ENCODE measurements around the gene EAPP.
"Not testable (repeated sequence)": the region's sequence is repeated elsewhere in the genome, so short reads cannot be mapped to it uniquely, and the experiment has no call there.

The EAPP gene

GRCh38 chr14:34482463-34482862 is 57.0 kb downstream of the EAPP start:
- H2BK120ac ChIP-seq (ENCODE audit: low read depth, low read length) = no peak overlapping the region
- no peak overlapping the region for H3K4me2 ChIP-seq (ENCODE audit: insufficient read depth, low read length, poor library complexity, severe bottlenecking)
- H3K27ac ChIP-seq (replicated peaks; ENCODE audit: low read length) = no peak overlapping the region
- H2BK12ac ChIP-seq (ENCODE audit: low read length) = no peak overlapping the region
- no peak overlapping the region for H4K8ac ChIP-seq (ENCODE audit: low read depth, low read length)
- H3K14ac ChIP-seq (ENCODE audit: low read length) = no peak overlapping the region
- no peak overlapping the region for H2AFZ ChIP-seq (ENCODE audit: low read length)
- no peaks in the 10 kb centered on the region for H3K79me1 ChIP-seq (ENCODE audit: low read depth, low read length)
- H3K9me3 ChIP-seq (replicated peaks in 1 of 2; ENCODE audit: control insufficient read depth in 2 of 2, insufficient read depth in 1 of 2, low read depth in 1 of 2, low read length in 2 of 2) = no peaks in the 10 kb centered on the region
- no peak overlapping the region for H3K9ac ChIP-seq (ENCODE audit: low read depth, low read length, poor library complexity)
- H3K4me3 ChIP-seq (ENCODE audit: low read length in 2 of 2) = no peak overlapping the region
- no peak for DNase-seq (ENCODE audit: low spot score)
- no peak overlapping the region for H3K4ac ChIP-seq (ENCODE audit: low read length)
- H3K23ac ChIP-seq (ENCODE audit: low read depth, low read length, poor library complexity) = no peak overlapping the region
- no peaks in the 10 kb centered on the region for H3K27me3 ChIP-seq (ENCODE audit: control insufficient read depth in 3 of 3, insufficient read depth in 3 of 3, low read depth in 1 of 3, low read length in 3 of 3)
- H4K91ac ChIP-seq (ENCODE audit: low read depth, low read length, poor library complexity) = no peak overlapping the region
- H2BK15ac ChIP-seq (ENCODE audit: low read length) = no peak overlapping the region
- WGBS, 2 donors (ENCODE audit: extremely low coverage in 2 of 2, insufficient read length in 2 of 2, insufficient replicate concordance in 1 of 2) = no CpG with 5 or more reads among the region's 2 CpGs
- H3K4me1 ChIP-seq (ENCODE audit: control insufficient read depth in 2 of 2, insufficient read depth in 1 of 2, low read depth in 1 of 2, low read length in 2 of 2) = no peaks in the 10 kb centered on the region
- H3K36me3 ChIP-seq (replicated peaks in 1 of 2; ENCODE audit: control insufficient read depth in 2 of 2, insufficient read depth in 2 of 2, low read length in 2 of 2) = no peaks in the 10 kb centered on the region
- H2AK5ac ChIP-seq (ENCODE audit: low read depth, low read length) = no peak overlapping the region
- no peak overlapping the region for H2BK5ac ChIP-seq (ENCODE audit: low read length)
- H3K18ac ChIP-seq (ENCODE audit: low read length) = no peak overlapping the region

GRCh38 chr14:34479694-34480093 is 59.8 kb downstream of the EAPP start:
- Histone ChIP-seq H2BK12ac (ENCODE audit: low read length) (no peak overlapping the region), H3K23ac (ENCODE audit: low read depth, low read length, poor library complexity) (no peak overlapping the region), H2BK15ac (ENCODE audit: low read length) (no peak overlapping the region), H2AK5ac (ENCODE audit: low read depth, low read length) (no peak overlapping the region), H3K4ac (ENCODE audit: low read length) (no peak overlapping the region), H3K9me3 (replicated peaks in 1 of 2; ENCODE audit: control insufficient read depth in 2 of 2, insufficient read depth in 1 of 2, low read depth in 1 of 2, low read length in 2 of 2) (no peaks in the 10 kb centered on the region), H3K4me1 (ENCODE audit: control insufficient read depth in 2 of 2, insufficient read depth in 1 of 2, low read depth in 1 of 2, low read length in 2 of 2) (no peaks in the 10 kb centered on the region), H3K79me1 (ENCODE audit: low read depth, low read length) (no peaks in the 10 kb centered on the region), H3K27me3 (ENCODE audit: control insufficient read depth in 3 of 3, insufficient read depth in 3 of 3, low read depth in 1 of 3, low read length in 3 of 3) (no peaks in the 10 kb centered on the region), H3K36me3 (replicated peaks in 1 of 2; ENCODE audit: control insufficient read depth in 2 of 2, insufficient read depth in 2 of 2, low read length in 2 of 2) (no peaks in the 10 kb centered on the region), H3K18ac (ENCODE audit: low read length) (no peak overlapping the region), H3K4me3 (ENCODE audit: low read length in 2 of 2) (no peak overlapping the region), H2AFZ (ENCODE audit: low read length) (no peak overlapping the region), H2BK5ac (ENCODE audit: low read length) (no peak overlapping the region), H4K8ac (ENCODE audit: low read depth, low read length) (no peak overlapping the region), H3K9ac (ENCODE audit: low read depth, low read length, poor library complexity) (no peak overlapping the region), H3K14ac (ENCODE audit: low read length) (no peak overlapping the region), H2BK120ac (ENCODE audit: low read depth, low read length) (no peak overlapping the region), H3K27ac (replicated peaks; ENCODE audit: low read length) (no peak overlapping the region), H4K91ac (ENCODE audit: low read depth, low read length, poor library complexity) (no peak overlapping the region), H3K4me2 (ENCODE audit: insufficient read depth, low read length, poor library complexity, severe bottlenecking) (no peak overlapping the region)
- DNase-seq (ENCODE audit: low spot score) = no peak
- no CpG with 5 or more reads among the region's 4 CpGs for WGBS, 2 donors (ENCODE audit: extremely low coverage in 2 of 2, insufficient read length in 2 of 2, insufficient replicate concordance in 1 of 2)

- WGBS, 2 donors (ENCODE audit: extremely low coverage in 2 of 2, insufficient read length in 2 of 2, insufficient replicate concordance in 1 of 2) = no CpG with 5 or more reads among the region's 1 CpG
- H3K9ac ChIP-seq (ENCODE audit: low read depth, low read length, poor library complexity) = no peak overlapping the region
- no peaks in the 10 kb centered on the region for H3K4me1 ChIP-seq (ENCODE audit: control insufficient read depth in 2 of 2, insufficient read depth in 1 of 2, low read depth in 1 of 2, low read length in 2 of 2)
Measured at GRCh38 chr14:34478261-34478660, 61.2 kb downstream of the EAPP start.

GRCh38 chr14:34476036-34476435 is 63.5 kb downstream of the EAPP start:
- not testable (repeated sequence) for DNase-seq (ENCODE audit: low spot score); H3K14ac ChIP-seq (ENCODE audit: low read length)

More at GRCh38 chr14:34478261-34478660, 61.2 kb downstream of the EAPP start:
- DNase-seq (ENCODE audit: low spot score) = no peak
- Histone ChIP-seq H3K14ac (ENCODE audit: low read length) (no peak overlapping the region), H2AFZ (ENCODE audit: low read length) (no peak overlapping the region), H3K9me3 (replicated peaks in 1 of 2; ENCODE audit: control insufficient read depth in 2 of 2, insufficient read depth in 1 of 2, low read depth in 1 of 2, low read length in 2 of 2) (no peaks in the 10 kb centered on the region), H3K4me2 (ENCODE audit: insufficient read depth, low read length, poor library complexity, severe bottlenecking) (no peak overlapping the region), H2BK5ac (ENCODE audit: low read length) (no peak overlapping the region), H4K8ac (ENCODE audit: low read depth, low read length) (no peak overlapping the region), H3K27me3 (ENCODE audit: control insufficient read depth in 3 of 3, insufficient read depth in 3 of 3, low read depth in 1 of 3, low read length in 3 of 3) (no peaks in the 10 kb centered on the region), H3K79me1 (ENCODE audit: low read depth, low read length) (no peaks in the 10 kb centered on the region), H3K4me3 (ENCODE audit: low read length in 2 of 2) (no peak overlapping the region), H2AK5ac (ENCODE audit: low read depth, low read length) (no peak overlapping the region), H2BK120ac (ENCODE audit: low read depth, low read length) (no peak overlapping the region), H3K27ac (replicated peaks; ENCODE audit: low read length) (no peak overlapping the region), H3K18ac (ENCODE audit: low read length) (no peak overlapping the region), H2BK15ac (ENCODE audit: low read length) (no peak overlapping the region), H3K4ac (ENCODE audit: low read length) (no peak overlapping the region), H3K36me3 (replicated peaks in 1 of 2; ENCODE audit: control insufficient read depth in 2 of 2, insufficient read depth in 2 of 2, low read length in 2 of 2) (no peaks in the 10 kb centered on the region), H4K91ac (ENCODE audit: low read depth, low read length, poor library complexity) (no peak overlapping the region), H2BK12ac (ENCODE audit: low read length) (no peak overlapping the region), H3K23ac (ENCODE audit: low read depth, low read length, poor library complexity) (no peak overlapping the region)

More at GRCh38 chr14:34476036-34476435, 63.5 kb downstream of the EAPP start:
- not testable (repeated sequence) for H4K8ac ChIP-seq (ENCODE audit: low read depth, low read length); H3K4me3 ChIP-seq (ENCODE audit: low read length in 2 of 2); H2BK15ac ChIP-seq (ENCODE audit: low read length); H2BK120ac ChIP-seq (ENCODE audit: low read depth, low read length); H3K4me2 ChIP-seq (ENCODE audit: insufficient read depth, low read length, poor library complexity, severe bottlenecking); H3K18ac ChIP-seq (ENCODE audit: low read length); H3K23ac ChIP-seq (ENCODE audit: low read depth, low read length, poor library complexity); H3K9me3 ChIP-seq (replicated peaks in 1 of 2; ENCODE audit: control insufficient read depth in 2 of 2, insufficient read depth in 1 of 2, low read depth in 1 of 2, low read length in 2 of 2); H4K91ac ChIP-seq (ENCODE audit: low read depth, low read length, poor library complexity); H3K79me1 ChIP-seq (ENCODE audit: low read depth, low read length); H2BK5ac ChIP-seq (ENCODE audit: low read length); H3K36me3 ChIP-seq (replicated peaks in 1 of 2; ENCODE audit: control insufficient read depth in 2 of 2, insufficient read depth in 2 of 2, low read length in 2 of 2); H2AFZ ChIP-seq (ENCODE audit: low read length); H2AK5ac ChIP-seq (ENCODE audit: low read depth, low read length); H3K27ac ChIP-seq (replicated peaks; ENCODE audit: low read length); H3K4ac ChIP-seq (ENCODE audit: low read length); H2BK12ac ChIP-seq (ENCODE audit: low read length); H3K27me3 ChIP-seq (ENCODE audit: control insufficient read depth in 3 of 3, insufficient read depth in 3 of 3, low read depth in 1 of 3, low read length in 3 of 3); H3K4me1 ChIP-seq (ENCODE audit: control insufficient read depth in 2 of 2, insufficient read depth in 1 of 2, low read depth in 1 of 2, low read length in 2 of 2); H3K9ac ChIP-seq (ENCODE audit: low read depth, low read length, poor library complexity)
- no CpG with 5 or more reads among the region's 31 CpGs for WGBS, 2 donors (ENCODE audit: extremely low coverage in 2 of 2, insufficient read length in 2 of 2, insufficient replicate concordance in 1 of 2)
